IMR-90 (cell line): Measurements from ENCODE around the gene ELP4. TPM values are rescaled to one million over a fixed set of nuclear protein-coding genes. Genes with fewer than 3 reads are reported as not detected.

Experiments
- ATAC-seq: fragments of 200-7000 bp; cut with Tn5 transposase; 2 replicates; pipeline ENCODE4 v1.9.1; 2020; ENCODE audit warnings: low read depth, mild to moderate bottlenecking, moderate library complexity
- BruUV-seq: library from RNA; stranded (reverse); fragments of 400-500 nt; replicated peaks from 2 replicates; lab custom pipeline; 2021; lab: Mats Ljungman, UMichigan
- CTCF ChIA-PET: fragments of 300-600 bp; formaldehyde crosslinking; extraction: SDS; loops from one replicate; lab custom pipeline; 2021; ENCODE audit warnings: antibody characterized with exemption; lab: Yijun Ruan, JAX
- POLR2A ChIA-PET: fragments of 300-600 bp; sonication (Branson Sonifier 250); formaldehyde crosslinking; loops from one replicate; lab custom pipeline; 2022; ENCODE audit warnings: antibody characterized with exemption; ENCODE audit not compliant: unreplicated experiment; lab: Charles Lee
- DNase-seq: peaks from one replicate; pipeline ENCODE4 v3.0.0; 2013
- H2AFZ ChIP-seq: replicated peaks from 2 replicates; pipeline ENCODE3; 2013; ENCODE audit warnings: low read length, mild to moderate bottlenecking; ENCODE audit not compliant: poor library complexity
- H2AK5ac ChIP-seq: 2 replicates; pipeline ENCODE4 v1.6.1; 2013; ENCODE audit warnings: low read depth, low read length, inconsistent platforms
- H2AK9ac ChIP-seq: replicated peaks from 2 replicates; pipeline ENCODE3; 2013; ENCODE audit warnings: mild to moderate bottlenecking, low read depth, low read length, moderate library complexity; ENCODE audit not compliant: poor library complexity
- H2BK120ac ChIP-seq: 2 replicates; pipeline ENCODE4 v1.6.1; 2013; ENCODE audit warnings: low read depth, low read length, inconsistent platforms
- H2BK15ac ChIP-seq: 3 replicates; pipeline ENCODE4 v1.6.1; 2013; ENCODE audit warnings: low read depth, low read length, inconsistent platforms
- H2BK20ac ChIP-seq: 2 replicates; pipeline ENCODE4 v1.6.1; 2013; ENCODE audit warnings: low read depth, mild to moderate bottlenecking, inconsistent platforms, low read length, moderate library complexity
- H2BK5ac ChIP-seq: 2 replicates; pipeline ENCODE4 v1.6.1; 2013; ENCODE audit warnings: mild to moderate bottlenecking, low read depth, low read length, inconsistent platforms; ENCODE audit not compliant: poor library complexity, severe bottlenecking
- H3K14ac ChIP-seq: replicated peaks from 2 replicates; pipeline ENCODE4 v1.6.1; 2013; ENCODE audit warnings: low read depth, low read length, inconsistent platforms
- H3K18ac ChIP-seq: 2 replicates; pipeline ENCODE4 v1.6.1; 2013; ENCODE audit warnings: low read depth, low read length, control low read depth
- H3K23ac ChIP-seq: 2 replicates; pipeline ENCODE4 v1.6.1; 2013; ENCODE audit warnings: low read depth, low read length, inconsistent platforms
- H3K27ac ChIP-seq: 2 replicates; pipeline ENCODE4 v1.5.1; 2013; ENCODE audit warnings: mild to moderate bottlenecking, control low read depth, low read length; ENCODE audit not compliant: insufficient read depth
- H3K27me3 ChIP-seq: 2 replicates; pipeline ENCODE4 v1.6.1; 2013; ENCODE audit warnings: low read length; ENCODE audit not compliant: control insufficient read depth, insufficient read depth
- H3K36me3 ChIP-seq: 2 replicates; pipeline ENCODE4 v1.6.1; 2013; ENCODE audit warnings: low read length, mixed read lengths; ENCODE audit not compliant: control insufficient read depth, insufficient read depth
- H3K4ac ChIP-seq: 2 replicates; pipeline ENCODE4 v1.6.1; 2013; ENCODE audit warnings: low read depth, low read length, inconsistent platforms
- H3K4me1 ChIP-seq: 2 replicates; pipeline ENCODE4 v1.6.1; 2013; ENCODE audit warnings: low read length, mixed read lengths; ENCODE audit not compliant: control insufficient read depth, insufficient read depth
- H3K4me2 ChIP-seq: 2 replicates; pipeline ENCODE4 v1.6.1; 2013; ENCODE audit warnings: low read depth, mild to moderate bottlenecking, control low read depth, low read length, moderate library complexity
- H3K4me3 ChIP-seq: 2 replicates; pipeline ENCODE4 v1.5.1; 2013; ENCODE audit warnings: low read depth, mild to moderate bottlenecking, control low read depth, low read length, moderate library complexity; ENCODE audit not compliant: insufficient read depth
- H3K56ac ChIP-seq: 2 replicates; pipeline ENCODE4 v1.6.1; 2013; ENCODE audit warnings: low read length, inconsistent platforms; ENCODE audit not compliant: insufficient read depth; ENCODE audit errors: extremely low read depth
- H3K79me1 ChIP-seq, 2 experiments: 2 replicates each; pipeline ENCODE4 v1.6.1; 2013; ENCODE audit warnings: low read length in 2 of 2, inconsistent platforms in 1 of 2, low read depth in 1 of 2
- H3K9ac ChIP-seq: 2 replicates; pipeline ENCODE4 v1.6.1; 2013; ENCODE audit warnings: low read depth, low read length, control low read depth
- H3K9me1 ChIP-seq: 2 replicates; pipeline ENCODE4 v1.6.1; 2013; ENCODE audit warnings: low read length, inconsistent platforms; ENCODE audit not compliant: insufficient read depth
- H3K9me3 ChIP-seq: 2 replicates; pipeline ENCODE4 v1.6.1; 2013; ENCODE audit warnings: low read length; ENCODE audit not compliant: control insufficient read depth, insufficient read depth
- H4K20me1 ChIP-seq: 2 replicates; pipeline ENCODE4 v1.6.1; 2013; ENCODE audit warnings: low read length, inconsistent platforms; ENCODE audit not compliant: insufficient read depth
- H4K5ac ChIP-seq: 2 replicates; pipeline ENCODE4 v1.6.1; 2013; ENCODE audit warnings: mild to moderate bottlenecking, low read depth, low read length, control low read depth
- H4K8ac ChIP-seq, 2 experiments: 2 replicates each; pipeline ENCODE4 v1.6.1; 2013; ENCODE audit warnings: low read depth in 2 of 2, low read length in 2 of 2, control low read depth in 1 of 2, inconsistent platforms in 1 of 2
- H4K91ac ChIP-seq: 2 replicates; pipeline ENCODE4 v1.6.1; 2013; ENCODE audit warnings: low read depth, low read length, inconsistent platforms; ENCODE audit not compliant: insufficient read depth
- CEBPB ChIP-seq: IDR thresholded peaks from 2 replicates; pipeline ENCODE4 v1.6.1; 2012; ENCODE audit warnings: low read depth, low read length, improper control_type of control experiment
- ELK1 ChIP-seq: fragments of 150-350 bp; IDR thresholded peaks from 2 replicates; pipeline ENCODE4 v1.6.1; 2016; ENCODE audit warnings: low read depth, mild to moderate bottlenecking, low read length, moderate library complexity, borderline replicate concordance
- WGBS, 2 experiments: methylation state at CpG; one replicate each; pipeline versions ENCODE4 v1.1.5 to v1.1.7; 2013; ENCODE audit warnings: missing lambda C conversion rate in 2 of 2; ENCODE audit not compliant: insufficient read length in 1 of 2; ENCODE audit errors: extremely low coverage in 2 of 2; 5-methylcytosine and 5-hydroxymethylcytosine counted together
- dilution Hi-C: fragments of 300-500 bp; cut with HindIII; formaldehyde crosslinking; loops from one replicate; pipeline ENCODE4 v1.14.3; 2018; ENCODE audit warnings: low sequenced_read_pairs; ENCODE audit not compliant: unreplicated experiment
- in situ Hi-C: fragments of 300-500 bp; cut with MboI; formaldehyde crosslinking; loops from 3 replicates; pipeline ENCODE4 v1.14.3; 2019; ENCODE audit warnings: low sequenced_read_pairs, inconsistent platforms, mixed read lengths
- intact Hi-C: fragments of 100-400 bp; cut with micrococcal nuclease; formaldehyde crosslinking; loops from 2 replicates; pipeline ENCODE4 v1.10.0; 2022
- polyA plus RNA-seq, 3 experiments: library from polyadenylated mRNA; depleted of rRNA; stranded (reverse); fragments of >200 nt; gene quantifications; 2 replicates each; pipeline ENCODE4 v1.2.3, GENCODE V29; 2012; ENCODE audit warnings: low replicate concordance in 1 of 3
- total RNA-seq: library from RNA; depleted of rRNA; stranded (reverse); fragments of >200 nt; gene quantifications from 2 replicates; pipeline ENCODE4 v1.2.3, GENCODE V29; 2012

The ELP4 gene
- total and polyA plus RNA-seq, 2 of the 4 experiments (the other 2 are of a cell fraction) = 8.4 to 20.4 TPM

GRCh38 chr11:31821235-31821764, 311.7 kb downstream of the ELP4 start:
- Histone ChIP-seq H3K4me3 (no peak overlapping the region), H3K4ac (no peak overlapping the region), H4K5ac (no peak overlapping the region), H2BK20ac (no peak overlapping the region), H4K20me1 (no peaks in the 10 kb centered on the region; the same call in 1 of the 2 replicates), H2BK120ac (no peak overlapping the region), H2AK9ac (no peak overlapping the region), H3K9ac (no peak overlapping the region), H3K14ac (no peak overlapping the region), H3K23ac (no peak overlapping the region), H2AFZ (no peak overlapping the region), H2BK5ac (no peak overlapping the region), H3K56ac (no peak overlapping the region), H3K4me1 (no peaks in the 10 kb centered on the region; the same call in 1 of the 2 replicates), H3K79me1 (no peaks in the 10 kb centered on the region), H3K27me3 (peaks cover 97% of the 10 kb centered on the region), H2BK15ac (no peak overlapping the region), H3K4me2 (no peak overlapping the region), H2AK5ac (no peak overlapping the region), H3K9me3 (peaks cover 31% of the 10 kb centered on the region), H3K9me1 (no peaks in the 10 kb centered on the region), H3K36me3 (no peaks in the 10 kb centered on the region), H4K91ac (no peak overlapping the region), H4K8ac (no peak overlapping the region), H3K18ac (no peak overlapping the region), H3K27ac (no peak overlapping the region)
- BruUV-seq = no TSS peak
- 0% methylated on average over 1 of the region's 5 CpGs; no CpG with 5 or more reads in 1 of the 2 experiments for WGBS, 2 experiments
- no peak for ATAC-seq
- intact Hi-C loops (no loop called here), in situ Hi-C loops (no loop called here), dilution Hi-C loops (no loop called here)
- TF ChIP-seq CEBPB = peak; percentile 16; the same call in 1 of the 2 replicates
- no peak for TF ChIP-seq ELK1
- DNase-seq = no peak
- CTCF ChIA-PET = no interaction called here
- POLR2A ChIA-PET = no interaction called here
